Measurements from ENCODE around the gene AOPEP.

The AOPEP gene

DNA sequence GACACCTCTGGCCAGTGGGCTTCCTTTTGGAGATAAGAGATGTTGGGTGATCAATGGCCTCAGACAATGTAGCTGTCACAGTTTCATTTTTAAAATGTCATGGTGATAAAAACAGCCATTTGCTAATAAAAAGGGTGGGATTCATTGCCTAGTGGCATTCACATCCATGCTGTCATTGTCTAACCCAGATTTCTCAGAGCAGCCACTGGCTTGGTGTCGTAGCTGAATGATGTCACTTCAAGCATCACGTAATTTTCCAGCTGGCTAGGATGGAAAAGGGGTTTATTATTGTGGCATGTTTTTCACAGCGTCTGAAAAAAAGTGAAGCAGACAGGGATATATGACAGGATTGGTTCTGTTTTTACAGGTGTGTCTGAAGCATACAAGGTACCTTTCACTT lies 184.7 kb downstream of the AOPEP start:
- no peaks in the 10 kb centered on the region for H3K79me2 ChIP-seq (ENCODE audit: insufficient read depth, low read length)
- no peak overlapping the region for H3K27ac ChIP-seq (ENCODE audit: low read depth, low read length)
- no peaks in the 10 kb centered on the region for H4K20me1 ChIP-seq (ENCODE audit: low read depth, low read length)
- H3K4me3 ChIP-seq (ENCODE audit: insufficient read depth, low read length, poor library complexity, severe bottlenecking): no peak overlapping the region
- 0 out of 2 replicates have a peak, but pooled peaks cover 3% of the 10 kb centered on the region for H3F3A ChIP-seq (ENCODE audit: insufficient read depth)
- H3K36me3 ChIP-seq (ENCODE audit: low read length): no peaks in the 10 kb centered on the region
- H3K9me3 ChIP-seq (ENCODE audit: insufficient read depth, low read length): no peaks in the 10 kb centered on the region
- no peak overlapping the region for H2AFZ ChIP-seq (ENCODE audit: low read depth, low read length, severe bottlenecking)
- no peak overlapping the region for H3K4me2 ChIP-seq (ENCODE audit: low read depth, low read length, poor library complexity, severe bottlenecking)
- no peaks in the 10 kb centered on the region for H3K9me2 ChIP-seq (replicated peaks; ENCODE audit: insufficient read depth, low read length)
- no peaks in the 10 kb centered on the region for H3K27me3 ChIP-seq (ENCODE audit: low read length)
- H3K9ac ChIP-seq (ENCODE audit: low read length): no peak overlapping the region
- TF ChIP-seq, protein P1, sequence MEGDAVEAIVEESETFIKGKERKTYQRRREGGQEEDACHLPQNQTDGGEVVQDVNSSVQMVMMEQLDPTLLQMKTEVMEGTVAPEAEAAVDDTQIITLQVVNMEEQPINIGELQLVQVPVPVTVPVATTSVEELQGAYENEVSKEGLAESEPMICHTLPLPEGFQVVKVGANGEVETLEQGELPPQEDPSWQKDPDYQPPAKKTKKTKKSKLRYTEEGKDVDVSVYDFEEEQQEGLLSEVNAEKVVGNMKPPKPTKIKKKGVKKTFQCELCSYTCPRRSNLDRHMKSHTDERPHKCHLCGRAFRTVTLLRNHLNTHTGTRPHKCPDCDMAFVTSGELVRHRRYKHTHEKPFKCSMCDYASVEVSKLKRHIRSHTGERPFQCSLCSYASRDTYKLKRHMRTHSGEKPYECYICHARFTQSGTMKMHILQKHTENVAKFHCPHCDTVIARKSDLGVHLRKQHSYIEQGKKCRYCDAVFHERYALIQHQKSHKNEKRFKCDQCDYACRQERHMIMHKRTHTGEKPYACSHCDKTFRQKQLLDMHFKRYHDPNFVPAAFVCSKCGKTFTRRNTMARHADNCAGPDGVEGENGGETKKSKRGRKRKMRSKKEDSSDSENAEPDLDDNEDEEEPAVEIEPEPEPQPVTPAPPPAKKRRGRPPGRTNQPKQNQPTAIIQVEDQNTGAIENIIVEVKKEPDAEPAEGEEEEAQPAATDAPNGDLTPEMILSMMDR (IDR thresholded peaks at IDR 0.05; ENCODE audit: insufficient read depth, low read length, poor library complexity, severe bottlenecking): no peak
- TF ChIP-seq EZH2phosphoT487 (conservative IDR thresholded peaks at IDR 0.05; ENCODE audit: low read length): no peak

DNA sequence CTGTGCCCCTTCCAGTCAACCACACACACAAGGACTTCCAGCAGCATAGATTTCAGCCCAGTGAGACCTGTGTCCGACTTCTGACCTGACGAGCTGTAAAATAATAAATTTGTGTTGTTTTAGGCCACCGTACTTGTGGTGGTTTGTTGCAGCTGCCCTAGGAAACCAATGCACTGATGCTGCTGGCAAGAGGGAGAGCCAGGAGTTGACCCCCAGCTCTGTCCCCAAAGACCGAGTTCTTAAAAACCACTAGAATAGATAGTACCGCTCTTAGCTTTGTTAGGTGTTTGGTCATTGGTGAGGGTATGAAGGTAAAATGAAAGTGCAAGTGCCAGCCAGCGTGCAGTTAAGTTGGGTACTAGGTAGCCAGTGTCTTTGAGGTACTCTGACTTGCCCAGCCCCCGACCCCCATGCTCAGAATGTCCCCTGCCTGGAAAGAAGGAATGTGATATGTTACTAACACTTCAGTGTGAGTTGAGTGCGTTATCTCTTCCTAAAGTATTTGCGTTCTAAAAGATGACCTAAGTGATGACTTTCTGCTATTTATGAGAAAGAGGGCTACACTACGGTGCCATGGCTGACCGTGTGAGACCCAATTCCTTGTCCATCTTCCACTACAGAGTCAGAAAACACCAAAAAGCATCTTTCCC lies 185.6 kb downstream of the AOPEP start:
- Histone ChIP-seq H3K4me2 (ENCODE audit: low read depth, low read length, poor library complexity, severe bottlenecking) (no peak overlapping the region), H3F3A (ENCODE audit: insufficient read depth) (0 out of 2 replicates have a peak, but pooled peaks cover 3% of the 10 kb centered on the region), H3K9me3 (ENCODE audit: insufficient read depth, low read length) (no peaks in the 10 kb centered on the region), H2AFZ (ENCODE audit: low read depth, low read length, severe bottlenecking) (no peak overlapping the region), H3K4me3 (ENCODE audit: insufficient read depth, low read length, poor library complexity, severe bottlenecking) (no peak overlapping the region), H3K9ac (ENCODE audit: low read length) (no peak overlapping the region), H4K20me1 (ENCODE audit: low read depth, low read length) (no peaks in the 10 kb centered on the region), H3K36me3 (ENCODE audit: low read length) (no peaks in the 10 kb centered on the region), H3K27me3 (ENCODE audit: low read length) (no peaks in the 10 kb centered on the region), H3K9me2 (replicated peaks; ENCODE audit: insufficient read depth, low read length) (no peaks in the 10 kb centered on the region), H3K27ac (ENCODE audit: low read depth, low read length) (no peak overlapping the region), H3K79me2 (ENCODE audit: insufficient read depth, low read length) (no peaks in the 10 kb centered on the region)
- no peak for TF ChIP-seq EZH2phosphoT487 (conservative IDR thresholded peaks at IDR 0.05; ENCODE audit: low read length)
- TF ChIP-seq, protein P1 (IDR thresholded peaks at IDR 0.05; ENCODE audit: insufficient read depth, low read length, poor library complexity, severe bottlenecking): no peak

DNA sequence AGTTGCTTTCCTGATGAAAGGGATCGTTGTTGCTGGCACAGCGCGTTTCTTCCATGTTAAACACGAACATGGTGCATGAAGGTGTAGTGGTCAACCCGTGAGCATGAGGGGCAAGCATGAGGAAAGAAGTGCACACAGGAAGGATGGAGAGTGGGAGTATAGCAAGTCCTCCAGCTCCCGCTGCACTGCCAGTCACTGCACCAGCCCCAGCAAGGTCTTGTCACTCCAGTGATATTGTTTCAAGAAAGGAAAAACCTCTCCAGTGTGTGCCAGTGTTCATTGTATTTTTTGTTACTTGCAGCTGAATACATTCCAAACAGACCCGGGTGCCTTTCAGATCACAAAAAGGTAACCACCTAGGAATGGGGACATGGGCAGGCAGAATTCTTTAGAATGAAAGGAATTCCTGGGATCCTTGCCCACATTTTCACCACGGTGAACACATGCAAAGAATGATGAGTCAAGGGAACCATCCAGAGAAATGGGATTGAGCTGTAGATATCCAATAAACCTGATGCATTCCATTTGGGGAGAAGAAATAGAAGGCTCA lies 186.3 kb downstream of the AOPEP start:
- Histone ChIP-seq H3F3A (ENCODE audit: insufficient read depth) (0 out of 2 replicates have a peak, but pooled peaks cover 3% of the 10 kb centered on the region), H3K79me2 (ENCODE audit: insufficient read depth, low read length) (no peaks in the 10 kb centered on the region), H3K9ac (ENCODE audit: low read length) (no peak overlapping the region), H3K4me3 (ENCODE audit: insufficient read depth, low read length, poor library complexity, severe bottlenecking) (no peak overlapping the region), H3K27ac (ENCODE audit: low read depth, low read length) (no peak overlapping the region), H3K9me2 (replicated peaks; ENCODE audit: insufficient read depth, low read length) (no peaks in the 10 kb centered on the region), H3K9me3 (ENCODE audit: insufficient read depth, low read length) (no peaks in the 10 kb centered on the region), H4K20me1 (ENCODE audit: low read depth, low read length) (no peaks in the 10 kb centered on the region), H3K36me3 (ENCODE audit: low read length) (no peaks in the 10 kb centered on the region), H2AFZ (ENCODE audit: low read depth, low read length, severe bottlenecking) (no peak overlapping the region), H3K4me2 (ENCODE audit: low read depth, low read length, poor library complexity, severe bottlenecking) (no peak overlapping the region), H3K27me3 (ENCODE audit: low read length) (no peaks in the 10 kb centered on the region)
- no peak for TF ChIP-seq EZH2phosphoT487 (conservative IDR thresholded peaks at IDR 0.05; ENCODE audit: low read length)
- TF ChIP-seq, protein P1 (IDR thresholded peaks at IDR 0.05; ENCODE audit: insufficient read depth, low read length, poor library complexity, severe bottlenecking): no peak

Data from SU-DHL-6 (cell line).